CD4-positive, alpha-beta memory T cell (primary cell): ENCODE data around the gene CDH18. TPM values are rescaled to one million over a fixed set of nuclear protein-coding genes. Genes with fewer than 3 reads are reported as not detected.

Experiments used
- CTCF ChIA-PET: fragments of 350-600 bp; sonication (Branson Sonifier 250); formaldehyde crosslinking; loops from one replicate; lab custom pipeline; 2021; ENCODE audit warnings: inconsistent platforms; ENCODE audit not compliant: partially characterized antibody; lab: Charles Lee
- POLR2A ChIA-PET: fragments of 350-600 bp; sonication (Branson Sonifier 250); formaldehyde crosslinking; loops from one replicate; lab custom pipeline; 2021; ENCODE audit not compliant: partially characterized antibody; lab: Charles Lee
- DNase-seq, 5 donors: peaks; one replicate each; pipeline versions ENCODE4 v3.0.0 to v3.0.0-alpha.2; 2020 to 2022; ENCODE audit warnings: mixed read lengths in 1 of 5
- H3K27ac ChIP-seq: one replicate; pipeline ENCODE4 v1.7.0; 2013; ENCODE audit warnings: low read depth, low read length
- H3K27me3 ChIP-seq: 2 replicates; pipeline ENCODE4 v1.7.0; 2013; ENCODE audit warnings: mild to moderate bottlenecking, low read length, moderate library complexity; ENCODE audit not compliant: insufficient read depth
- H3K36me3 ChIP-seq: 2 replicates; pipeline ENCODE4 v1.7.0; 2013; ENCODE audit warnings: mild to moderate bottlenecking, low read length, moderate library complexity; ENCODE audit not compliant: insufficient read depth
- H3K4me1 ChIP-seq: 2 replicates; pipeline ENCODE4 v1.7.0; 2013; ENCODE audit warnings: mild to moderate bottlenecking, low read length, moderate library complexity; ENCODE audit not compliant: insufficient read depth
- H3K4me3 ChIP-seq, 2 donors: one replicate each; pipeline ENCODE4 v1.7.0; 2013; ENCODE audit warnings: low read length in 2 of 2, mild to moderate bottlenecking in 1 of 2
- H3K9me3 ChIP-seq, 2 donors: one replicate each; pipeline ENCODE4 v1.7.0; 2013; ENCODE audit warnings: low read length in 2 of 2, control low read depth in 1 of 2; ENCODE audit not compliant: control insufficient read depth in 1 of 2
- H3K27ac Mint-ChIP-seq, 7 donors: one replicate each; pipeline ENCODE4 v1.8.0; 2020 to 2021; ENCODE audit warnings: mixed read lengths in 7 of 7, mild to moderate bottlenecking in 6 of 7, inconsistent platforms in 3 of 7, moderate library complexity in 3 of 7
- H3K27me3 Mint-ChIP-seq, 2 donors: one replicate each; pipeline ENCODE4 v1.8.0; 2020 to 2021; ENCODE audit warnings: mixed read lengths in 2 of 2
- H3K36me3 Mint-ChIP-seq, 2 donors: one replicate each; pipeline ENCODE4 v1.8.0; 2020 to 2021; ENCODE audit warnings: mixed read lengths in 2 of 2, inconsistent platforms in 1 of 2, mild to moderate bottlenecking in 1 of 2
- H3K4me1 Mint-ChIP-seq, 4 donors: one replicate each; pipeline ENCODE4 v1.8.0; 2020 to 2021; ENCODE audit warnings: mixed read lengths in 4 of 4, mild to moderate bottlenecking in 1 of 4
- H3K4me3 Mint-ChIP-seq, 8 donors: one replicate each; pipeline ENCODE4 v1.8.0; 2020 to 2021; ENCODE audit warnings: mixed read lengths in 8 of 8, mild to moderate bottlenecking in 7 of 8, moderate library complexity in 6 of 8, inconsistent platforms in 3 of 8
- H3K9me3 Mint-ChIP-seq, 8 donors: one replicate each; pipeline ENCODE4 v1.8.0; 2020 to 2021; ENCODE audit warnings: mixed read lengths in 8 of 8, mild to moderate bottlenecking in 5 of 8, inconsistent platforms in 3 of 8, moderate library complexity in 1 of 8
- intact Hi-C: fragments of 100-400 bp; cut with micrococcal nuclease; formaldehyde crosslinking; loops from one replicate; pipeline ENCODE4 v1.15.1; 2023
- polyA plus RNA-seq, 2 donors: library from polyadenylated mRNA; unstranded; fragments of 300-500 nt; fragmentation: Illumina TruSeq; gene quantifications; one replicate each; pipeline ENCODE4 v1.2.3, GENCODE V29; 2021
- total RNA-seq, 2 experiments: library from RNA; stranded (reverse); gene quantifications; one replicate each; pipeline ENCODE4 v1.2.3, GENCODE V29; 2021

Gene CDH18
- total and polyA plus RNA-seq, 4 experiments from 2014 or later, result not detected

GRCh38 chr5:19862711-19863110, 125.3 kb downstream of the CDH18 start:
- ChIA-PET CTCF (no interaction called here), POLR2A (no interaction called here)
- Histone ChIP-seq H3K4me3 (no peak overlapping the region), H3K27me3 (no peaks in the 10 kb centered on the region), H3K27ac (no peak overlapping the region), H3K9me3 (peaks cover 0 to 3% of the 10 kb centered on the region in 2 donors), H3K4me1 (no peaks in the 10 kb centered on the region), H3K36me3 (no peaks in the 10 kb centered on the region)
- Mint-ChIP-seq H3K4me3 (no peak overlapping the region), H3K27ac (no peak overlapping the region), H3K36me3 (no peaks in the 10 kb centered on the region), H3K9me3 (peaks cover 8 to 27% (median 17%) of the 10 kb centered on the region in 8 donors), H3K4me1 (no peaks in the 10 kb centered on the region), H3K27me3 (no peaks in the 10 kb centered on the region)
- intact Hi-C loops, result no loop called here
- no peak for DNase-seq

GRCh38 chr5:19859020-19859419, 129.0 kb downstream of the CDH18 start:
- ChIA-PET POLR2A (no interaction called here), CTCF (no interaction called here)
- H3K4me3 ChIP-seq, result no peak overlapping the region
- H3K27ac Mint-ChIP-seq, result no peak overlapping the region
- H3K27me3 Mint-ChIP-seq, result no peaks in the 10 kb centered on the region
- intact Hi-C loops, result no loop called here
- H3K9me3 ChIP-seq, result peaks cover 0 to 3% of the 10 kb centered on the region in 2 donors
- H3K36me3 ChIP-seq, result no peaks in the 10 kb centered on the region
- H3K4me1 ChIP-seq, result no peaks in the 10 kb centered on the region
- H3K4me3 Mint-ChIP-seq, result no peak overlapping the region
- no peaks in the 10 kb centered on the region for H3K4me1 Mint-ChIP-seq
- no peak for DNase-seq
- H3K27me3 ChIP-seq, result no peaks in the 10 kb centered on the region
- peaks cover 6 to 16% (median 10%) of the 10 kb centered on the region in 8 donors for H3K9me3 Mint-ChIP-seq
- H3K36me3 Mint-ChIP-seq, result no peaks in the 10 kb centered on the region
- H3K27ac ChIP-seq, result no peak overlapping the region

GRCh38 chr5:19855931-19856330, 132.1 kb downstream of the CDH18 start:
- Histone ChIP-seq H3K27ac (no peak overlapping the region), H3K27me3 (no peaks in the 10 kb centered on the region), H3K9me3 (no peaks in the 10 kb centered on the region), H3K36me3 (no peaks in the 10 kb centered on the region), H3K4me1 (no peaks in the 10 kb centered on the region), H3K4me3 (no peak overlapping the region)
- POLR2A ChIA-PET, result no interaction called here
- DNase-seq, result no peak
- no peaks in the 10 kb centered on the region for H3K36me3 Mint-ChIP-seq
- intact Hi-C loops, result no loop called here
- CTCF ChIA-PET, result no interaction called here
- no peak overlapping the region for H3K27ac Mint-ChIP-seq
- no peak overlapping the region for H3K4me3 Mint-ChIP-seq
- H3K9me3 Mint-ChIP-seq, result peaks cover 0 to 11% (median 3%) of the 10 kb centered on the region in 8 donors
- no peaks in the 10 kb centered on the region for H3K4me1 Mint-ChIP-seq
- no peaks in the 10 kb centered on the region for H3K27me3 Mint-ChIP-seq

DNA sequence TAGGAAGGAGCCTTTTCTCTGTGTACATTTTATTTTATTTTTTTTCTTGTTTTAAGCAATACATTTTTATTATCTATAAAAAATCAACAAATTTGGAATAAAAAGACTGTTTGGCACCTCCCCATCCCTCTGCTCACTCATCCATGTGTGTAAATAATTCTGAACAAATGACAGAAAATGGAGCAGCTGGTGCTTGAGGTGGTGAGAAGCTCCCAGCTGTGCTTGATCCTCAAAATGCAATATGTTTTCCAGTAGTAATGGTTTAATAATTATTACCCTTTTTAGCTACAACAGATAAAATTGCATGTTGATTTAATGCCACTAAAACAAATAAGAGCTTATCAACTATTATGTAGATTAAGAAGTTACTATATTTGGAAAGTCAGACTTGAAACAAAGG, 132.5 kb downstream of the CDH18 start:
- Mint-ChIP-seq H3K4me1 (no peaks in the 10 kb centered on the region), H3K27me3 (no peaks in the 10 kb centered on the region), H3K4me3 (no peak overlapping the region), H3K36me3 (no peaks in the 10 kb centered on the region), H3K27ac (no peak overlapping the region), H3K9me3 (peaks cover 0 to 11% (median 3%) of the 10 kb centered on the region in 8 donors)
- POLR2A ChIA-PET, result no interaction called here
- no peak for DNase-seq
- CTCF ChIA-PET, result no interaction called here
- no peak overlapping the region for H3K4me3 ChIP-seq
- no peaks in the 10 kb centered on the region for H3K36me3 ChIP-seq
- H3K9me3 ChIP-seq, result no peaks in the 10 kb centered on the region
- no peak overlapping the region for H3K27ac ChIP-seq
- intact Hi-C loops, result no loop called here
- no peaks in the 10 kb centered on the region for H3K27me3 ChIP-seq
- no peaks in the 10 kb centered on the region for H3K4me1 ChIP-seq

GRCh38 chr5:19855031-19855430, 133.0 kb downstream of the CDH18 start:
- POLR2A ChIA-PET, result no interaction called here
- no peak overlapping the region for H3K27ac ChIP-seq
- intact Hi-C loops, result no loop called here
- no peak for DNase-seq
- Mint-ChIP-seq H3K4me3 (no peak overlapping the region), H3K4me1 (no peaks in the 10 kb centered on the region), H3K27ac (no peak overlapping the region), H3K36me3 (no peaks in the 10 kb centered on the region), H3K27me3 (no peaks in the 10 kb centered on the region), H3K9me3 (peaks cover 0 to 11% (median 3%) of the 10 kb centered on the region in 8 donors)
- H3K4me3 ChIP-seq, result no peak overlapping the region
- no peaks in the 10 kb centered on the region for H3K4me1 ChIP-seq
- H3K27me3 ChIP-seq, result no peaks in the 10 kb centered on the region
- no peaks in the 10 kb centered on the region for H3K9me3 ChIP-seq
- CTCF ChIA-PET, result no interaction called here
- H3K36me3 ChIP-seq, result no peaks in the 10 kb centered on the region

GRCh38 chr5:19853616-19854240, 134.3 kb downstream of the CDH18 start:
- no peaks in the 10 kb centered on the region for H3K36me3 Mint-ChIP-seq
- no peak overlapping the region for H3K4me3 Mint-ChIP-seq
- Histone ChIP-seq H3K9me3 (no peaks in the 10 kb centered on the region), H3K36me3 (no peaks in the 10 kb centered on the region), H3K4me1 (no peaks in the 10 kb centered on the region), H3K27ac (no peak overlapping the region), H3K4me3 (no peak overlapping the region), H3K27me3 (no peaks in the 10 kb centered on the region)
- H3K27ac Mint-ChIP-seq, result no peak overlapping the region
- H3K4me1 Mint-ChIP-seq, result no peaks in the 10 kb centered on the region
- intact Hi-C loops, result no loop called here
- peaks cover 0 to 11% (median 3%) of the 10 kb centered on the region in 8 donors for H3K9me3 Mint-ChIP-seq
- DNase-seq, result no peak
- ChIA-PET CTCF (no interaction called here), POLR2A (no interaction called here)
- H3K27me3 Mint-ChIP-seq, result no peaks in the 10 kb centered on the region

GRCh38 chr5:19837536-19838174, 150.3 kb downstream of the CDH18 start:
- H3K4me3 ChIP-seq, result no peak overlapping the region
- intact Hi-C loops, result no loop called here
- CTCF ChIA-PET, result no interaction called here

More at GRCh38 chr5:19837536-19838174, 150.3 kb downstream of the CDH18 start:
- Histone ChIP-seq H3K4me1 (no peaks in the 10 kb centered on the region), H3K36me3 (no peaks in the 10 kb centered on the region), H3K27ac (no peak overlapping the region), H3K9me3 (peaks cover 0 to 4% of the 10 kb centered on the region in 2 donors), H3K27me3 (no peaks in the 10 kb centered on the region)
- H3K36me3 Mint-ChIP-seq, result no peaks in the 10 kb centered on the region
- POLR2A ChIA-PET, result no interaction called here
- no peak overlapping the region for H3K4me3 Mint-ChIP-seq
- no peaks in the 10 kb centered on the region for H3K4me1 Mint-ChIP-seq
- H3K27ac Mint-ChIP-seq, result no peak overlapping the region
- H3K27me3 Mint-ChIP-seq, result no peaks in the 10 kb centered on the region
- DNase-seq, result no peak
- peaks cover 3 to 41% (median 23%) of the 10 kb centered on the region in 8 donors for H3K9me3 Mint-ChIP-seq
